ENCODE results near the gene LRFN2.

LRFN2 gene

DNA sequence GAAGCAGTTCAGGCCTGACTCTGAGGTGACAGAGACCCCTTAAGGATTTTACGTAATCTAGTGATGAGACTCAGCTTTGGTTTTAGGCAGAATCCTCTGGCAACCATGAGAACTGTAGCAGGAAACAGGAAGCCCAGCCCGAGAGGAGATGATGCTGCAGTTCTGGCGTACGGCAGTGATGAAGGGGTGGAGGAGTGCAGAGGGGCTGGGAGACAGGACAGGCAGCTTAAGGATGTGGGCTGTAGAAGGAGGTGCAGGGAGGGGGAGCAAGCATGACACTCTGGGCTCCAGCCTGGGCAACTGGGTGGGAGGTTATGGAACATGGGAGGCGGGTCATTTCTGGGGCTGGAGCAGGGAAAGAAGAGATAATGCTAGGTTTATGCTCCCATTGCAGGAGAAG lies 67.1 kb downstream of the LRFN2 start:
- H3K36me3 ChIP-seq (ENCODE audit: control insufficient read depth, insufficient read depth, low read length), result no peaks in the 10 kb centered on the region
- no peak overlapping the region for H3K9ac ChIP-seq (ENCODE audit: low read length)
- no peak overlapping the region for H3K27ac ChIP-seq (ENCODE audit: low read depth, low read length)
- H3K4me1 ChIP-seq (ENCODE audit: control insufficient read depth, insufficient read depth, low read length), result peaks cover 16% of the 10 kb centered on the region
- H3K4me3 ChIP-seq (ENCODE audit: low read depth, low read length), result no peak overlapping the region
- H3K27me3 ChIP-seq (ENCODE audit: control insufficient read depth, insufficient read depth, low read length), result no peaks in the 10 kb centered on the region
- H3K9me3 ChIP-seq (ENCODE audit: control insufficient read depth, insufficient read depth, low read depth, low read length), result no peaks in the 10 kb centered on the region

DNA sequence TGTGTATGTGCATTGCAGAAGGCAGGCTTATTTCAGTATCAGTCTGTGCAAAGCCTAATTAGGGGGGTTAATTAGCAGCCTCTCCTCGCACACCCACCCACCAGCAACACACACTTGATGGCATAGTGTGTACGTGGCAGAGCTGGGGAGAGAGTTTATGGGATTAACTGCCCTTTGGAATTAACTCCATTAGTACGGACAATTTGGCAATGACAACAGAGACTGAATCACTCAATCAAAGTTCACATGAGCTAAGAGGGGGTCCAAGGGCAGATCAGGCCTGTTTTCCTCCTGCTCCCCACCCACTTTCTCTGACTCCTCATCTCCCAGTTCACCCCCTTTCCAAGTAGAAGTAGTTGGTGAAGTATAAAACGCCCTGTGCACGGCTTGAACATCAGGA lies 69.5 kb downstream of the LRFN2 start:
- H3K4me1 ChIP-seq (ENCODE audit: control insufficient read depth, insufficient read depth, low read length), result no peaks in the 10 kb centered on the region
- no peak overlapping the region for H3K4me3 ChIP-seq (ENCODE audit: low read depth, low read length)
- no peaks in the 10 kb centered on the region for H3K9me3 ChIP-seq (ENCODE audit: control insufficient read depth, insufficient read depth, low read depth, low read length)
- no peaks in the 10 kb centered on the region for H3K36me3 ChIP-seq (ENCODE audit: control insufficient read depth, insufficient read depth, low read length)
- no peak overlapping the region for H3K9ac ChIP-seq (ENCODE audit: low read length)
- H3K27ac ChIP-seq (ENCODE audit: low read depth, low read length), result no peak overlapping the region
- no peaks in the 10 kb centered on the region for H3K27me3 ChIP-seq (ENCODE audit: control insufficient read depth, insufficient read depth, low read length)

DNA sequence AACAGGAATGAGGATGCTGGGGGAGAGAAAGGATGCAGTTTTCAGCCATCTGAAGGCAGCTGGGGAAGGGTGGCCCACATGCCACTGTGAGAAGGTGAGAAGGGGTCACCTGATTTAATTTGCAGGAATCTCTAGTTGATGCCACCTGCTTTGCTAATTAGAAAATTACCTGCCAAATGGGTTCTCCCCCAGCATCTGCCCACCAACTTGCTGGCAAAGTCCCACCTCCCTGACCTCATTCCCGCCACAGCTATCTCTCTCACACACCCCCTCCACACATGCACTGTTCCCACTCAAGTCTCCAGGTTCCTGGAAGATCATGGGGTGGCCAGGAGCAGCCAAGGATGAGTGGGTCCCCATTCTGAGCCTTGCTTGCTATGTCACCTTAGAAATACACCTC lies 70.7 kb downstream of the LRFN2 start:
- H3K9me3 ChIP-seq (ENCODE audit: control insufficient read depth, insufficient read depth, low read depth, low read length), result no peaks in the 10 kb centered on the region
- no peaks in the 10 kb centered on the region for H3K36me3 ChIP-seq (ENCODE audit: control insufficient read depth, insufficient read depth, low read length)
- H3K27ac ChIP-seq (ENCODE audit: low read depth, low read length), result no peak overlapping the region
- H3K9ac ChIP-seq (ENCODE audit: low read length), result no peak overlapping the region
- H3K27me3 ChIP-seq (ENCODE audit: control insufficient read depth, insufficient read depth, low read length), result no peaks in the 10 kb centered on the region
- H3K4me1 ChIP-seq (ENCODE audit: control insufficient read depth, insufficient read depth, low read length), result no peaks in the 10 kb centered on the region; the same call in 1 of the 2 replicates
- H3K4me3 ChIP-seq (ENCODE audit: low read depth, low read length), result no peak overlapping the region

DNA sequence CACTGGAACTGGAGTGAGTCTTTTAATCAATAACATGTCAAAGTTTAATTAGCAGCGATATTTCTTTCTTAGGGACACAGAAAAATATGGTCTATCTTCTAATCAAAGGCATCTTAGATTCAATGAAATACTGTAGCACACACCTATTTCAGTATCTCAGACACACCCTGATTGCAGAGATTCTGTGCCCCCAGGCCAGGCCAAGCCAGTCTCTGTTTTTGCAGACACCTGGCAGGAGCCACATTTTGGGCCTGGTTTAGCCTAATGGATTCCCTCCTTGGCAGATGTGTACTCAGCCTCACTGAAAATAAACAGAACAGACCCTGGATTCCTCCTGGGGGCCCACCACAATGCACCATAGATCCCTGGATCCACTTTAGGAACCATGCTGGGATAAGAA lies 74.8 kb downstream of the LRFN2 start:
- Histone ChIP-seq H3K4me1 (ENCODE audit: control insufficient read depth, insufficient read depth, low read length) (no peaks in the 10 kb centered on the region; the same call in 1 of the 2 replicates), H3K27ac (ENCODE audit: low read depth, low read length) (no peak overlapping the region), H3K36me3 (ENCODE audit: control insufficient read depth, insufficient read depth, low read length) (no peaks in the 10 kb centered on the region), H3K27me3 (ENCODE audit: control insufficient read depth, insufficient read depth, low read length) (no peaks in the 10 kb centered on the region), H3K9ac (ENCODE audit: low read length) (no peak overlapping the region), H3K9me3 (ENCODE audit: control insufficient read depth, insufficient read depth, low read depth, low read length) (no peaks in the 10 kb centered on the region), H3K4me3 (ENCODE audit: low read depth, low read length) (no peak overlapping the region)

DNA sequence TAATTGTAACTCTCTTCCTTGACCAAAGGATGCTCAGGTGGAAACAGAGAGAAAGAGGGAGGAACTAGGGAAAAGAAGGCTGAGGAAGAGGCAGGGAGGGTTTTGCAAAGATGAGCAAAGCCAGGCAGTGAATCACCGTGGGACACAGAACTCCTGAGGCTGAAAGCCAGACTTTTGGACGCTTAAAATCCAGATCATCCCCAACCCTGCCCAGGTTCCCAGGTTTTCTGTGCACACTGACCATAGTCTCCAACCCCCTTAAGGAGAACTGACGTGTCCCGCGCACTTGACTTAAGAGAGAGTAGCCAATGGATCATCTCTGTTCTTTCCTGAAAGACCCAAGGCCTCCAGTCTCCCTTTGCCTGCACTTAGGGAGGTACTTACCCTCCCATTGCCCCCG lies 75.3 kb downstream of the LRFN2 start:
- H3K9ac ChIP-seq (ENCODE audit: low read length), result no peak overlapping the region
- no peaks in the 10 kb centered on the region for H3K36me3 ChIP-seq (ENCODE audit: control insufficient read depth, insufficient read depth, low read length)

DNA sequence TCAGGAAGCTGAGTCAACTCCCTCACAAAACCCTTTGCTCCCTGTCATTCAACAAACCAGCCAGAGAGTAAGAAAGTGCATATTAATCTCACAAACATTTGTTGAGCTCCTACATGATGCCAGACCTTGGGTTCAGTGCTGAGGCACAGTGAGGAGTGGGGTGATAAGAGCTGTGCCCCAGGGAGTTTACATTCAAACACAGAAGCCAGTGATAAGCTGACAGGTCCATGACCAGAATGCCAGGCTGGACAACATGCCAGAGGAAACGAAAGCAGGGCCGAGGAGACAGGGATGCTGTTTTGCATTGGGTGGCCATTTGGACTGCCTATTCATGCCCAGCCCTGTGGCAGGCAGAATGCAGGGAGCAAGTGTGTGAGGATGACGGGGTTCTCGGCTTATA lies 76.7 kb downstream of the LRFN2 start:
- Histone ChIP-seq H3K27me3 (ENCODE audit: control insufficient read depth, insufficient read depth, low read length) (no peaks in the 10 kb centered on the region), H3K36me3 (ENCODE audit: control insufficient read depth, insufficient read depth, low read length) (no peaks in the 10 kb centered on the region), H3K27ac (ENCODE audit: low read depth, low read length) (no peak overlapping the region), H3K4me1 (ENCODE audit: control insufficient read depth, insufficient read depth, low read length) (no peaks in the 10 kb centered on the region; the same call in 1 of the 2 replicates), H3K9me3 (ENCODE audit: control insufficient read depth, insufficient read depth, low read depth, low read length) (no peaks in the 10 kb centered on the region), H3K9ac (ENCODE audit: low read length) (no peak overlapping the region), H3K4me3 (ENCODE audit: low read depth, low read length) (no peak overlapping the region)

More for the DNA sequence above, 75.3 kb downstream of the LRFN2 start:
- H3K27me3 ChIP-seq (ENCODE audit: control insufficient read depth, insufficient read depth, low read length), result no peaks in the 10 kb centered on the region
- no peaks in the 10 kb centered on the region for H3K9me3 ChIP-seq (ENCODE audit: control insufficient read depth, insufficient read depth, low read depth, low read length)
- no peak overlapping the region for H3K4me3 ChIP-seq (ENCODE audit: low read depth, low read length)
- no peaks in the 10 kb centered on the region; the same call in 1 of the 2 replicates for H3K4me1 ChIP-seq (ENCODE audit: control insufficient read depth, insufficient read depth, low read length)
- H3K27ac ChIP-seq (ENCODE audit: low read depth, low read length), result no peak overlapping the region

DNA sequence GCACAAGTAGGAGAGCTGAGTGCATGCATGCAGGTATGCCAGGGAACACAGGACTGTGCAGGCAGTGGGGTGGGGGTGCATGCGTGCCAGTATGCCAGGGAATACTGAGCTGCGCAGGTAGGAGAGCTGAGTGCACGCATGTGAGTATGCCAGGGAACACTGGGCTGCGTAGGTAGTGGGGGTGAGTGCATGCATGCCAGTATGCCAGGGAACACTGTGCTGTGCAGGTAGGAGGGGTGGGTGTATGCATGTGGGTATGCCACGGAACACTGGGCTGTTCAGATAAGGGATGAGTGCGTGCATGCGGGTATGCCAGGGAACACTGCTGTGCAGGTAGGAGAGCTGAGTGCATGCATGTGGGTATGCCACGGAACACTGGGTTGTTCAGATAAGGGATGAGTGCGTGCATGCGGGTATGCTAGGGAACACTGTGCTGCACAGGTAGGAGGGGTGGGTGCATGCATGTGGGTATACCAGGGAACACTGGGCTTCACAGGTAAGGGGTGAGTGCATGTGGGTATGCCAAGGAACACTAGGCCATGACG lies 77.4 kb downstream of the LRFN2 start:
- Histone ChIP-seq H3K4me1 (ENCODE audit: control insufficient read depth, insufficient read depth, low read length) (no peaks in the 10 kb centered on the region; the same call in 1 of the 2 replicates), H3K27ac (ENCODE audit: low read depth, low read length) (no peak overlapping the region), H3K9ac (ENCODE audit: low read length) (no peak overlapping the region), H3K9me3 (ENCODE audit: control insufficient read depth, insufficient read depth, low read depth, low read length) (no peaks in the 10 kb centered on the region), H3K4me3 (ENCODE audit: low read depth, low read length) (no peak overlapping the region), H3K27me3 (ENCODE audit: control insufficient read depth, insufficient read depth, low read length) (no peaks in the 10 kb centered on the region), H3K36me3 (ENCODE audit: control insufficient read depth, insufficient read depth, low read length) (no peaks in the 10 kb centered on the region)

DNA sequence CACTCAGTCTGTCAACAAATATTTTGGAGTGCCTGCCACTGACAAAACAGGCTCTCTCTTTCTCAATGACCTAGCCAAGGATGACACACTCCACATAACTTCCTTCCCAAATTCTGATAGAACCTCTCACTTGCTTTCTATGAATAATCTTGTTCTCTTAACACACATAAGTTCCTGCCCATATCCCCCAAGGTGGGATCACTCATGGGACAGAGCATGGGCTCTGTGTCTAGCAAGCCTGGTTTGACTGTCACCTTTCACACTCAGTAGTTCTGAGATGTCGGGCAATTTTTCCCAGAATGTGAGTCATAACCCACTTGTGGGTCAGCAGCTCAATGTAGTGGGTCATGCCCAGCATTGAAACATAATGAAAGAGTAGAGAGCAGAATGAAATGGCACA lies 78.1 kb downstream of the LRFN2 start:
- Histone ChIP-seq H3K4me3 (ENCODE audit: low read depth, low read length) (no peak overlapping the region), H3K36me3 (ENCODE audit: control insufficient read depth, insufficient read depth, low read length) (no peaks in the 10 kb centered on the region), H3K4me1 (ENCODE audit: control insufficient read depth, insufficient read depth, low read length) (no peaks in the 10 kb centered on the region; the same call in 1 of the 2 replicates), H3K9ac (ENCODE audit: low read length) (no peak overlapping the region), H3K27me3 (ENCODE audit: control insufficient read depth, insufficient read depth, low read length) (no peaks in the 10 kb centered on the region), H3K9me3 (ENCODE audit: control insufficient read depth, insufficient read depth, low read depth, low read length) (no peaks in the 10 kb centered on the region), H3K27ac (ENCODE audit: low read depth, low read length) (no peak overlapping the region)

DNA sequence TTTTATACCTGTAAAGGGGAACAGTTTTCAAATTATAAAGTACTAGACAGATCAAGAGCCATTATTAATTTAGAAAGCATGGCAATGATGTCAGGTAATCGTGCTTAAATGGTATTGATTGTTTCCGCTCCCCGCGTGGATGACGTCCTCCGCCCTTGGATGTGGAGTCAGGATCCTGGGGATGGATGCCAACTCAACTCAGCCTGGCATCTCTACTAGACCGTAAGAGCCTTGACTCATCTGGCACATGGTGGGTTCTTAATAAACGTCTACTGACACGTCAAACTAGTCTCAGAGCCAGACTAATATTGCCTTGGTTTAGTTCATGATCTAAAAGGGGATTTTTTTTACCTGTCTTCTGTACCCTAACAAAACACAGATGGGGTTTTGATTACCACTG lies 80.2 kb downstream of the LRFN2 start:
- no peak overlapping the region for H3K27ac ChIP-seq (ENCODE audit: low read depth, low read length)
- H3K9ac ChIP-seq (ENCODE audit: low read length), result no peak overlapping the region
- no peak overlapping the region for H3K4me3 ChIP-seq (ENCODE audit: low read depth, low read length)
- no peaks in the 10 kb centered on the region for H3K36me3 ChIP-seq (ENCODE audit: control insufficient read depth, insufficient read depth, low read length)
- H3K4me1 ChIP-seq (ENCODE audit: control insufficient read depth, insufficient read depth, low read length), result no peaks in the 10 kb centered on the region
- no peaks in the 10 kb centered on the region for H3K27me3 ChIP-seq (ENCODE audit: control insufficient read depth, insufficient read depth, low read length)
- no peaks in the 10 kb centered on the region for H3K9me3 ChIP-seq (ENCODE audit: control insufficient read depth, insufficient read depth, low read depth, low read length)

DNA sequence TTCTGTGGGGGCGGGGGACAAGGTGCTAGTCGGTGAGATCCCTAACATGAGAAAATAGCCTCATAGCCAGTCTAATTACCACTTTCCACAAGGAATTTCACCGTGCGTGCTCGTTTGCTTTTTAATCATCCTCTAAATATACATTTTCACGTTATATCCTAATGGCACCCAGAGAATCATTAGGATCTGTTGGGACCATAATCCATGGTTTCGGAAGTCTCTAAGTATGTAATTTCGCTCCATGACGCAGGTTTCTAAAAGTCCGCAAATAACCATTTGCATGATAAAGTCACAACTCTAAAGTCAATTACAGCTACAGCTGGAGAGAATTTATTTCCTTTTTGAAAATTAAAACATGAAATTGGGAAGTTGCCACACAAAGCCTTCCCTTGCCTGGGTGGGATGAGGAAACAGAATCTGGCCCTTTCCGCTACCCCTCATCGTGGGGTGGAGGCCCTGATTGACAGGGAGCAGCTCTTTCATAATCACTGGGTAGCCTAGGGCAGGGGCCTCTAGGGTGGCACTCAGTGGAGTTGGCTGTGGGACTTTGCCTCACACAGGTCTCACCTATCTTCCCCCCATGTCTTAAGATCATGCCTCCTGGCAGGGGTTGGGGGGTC lies 81.9 kb downstream of the LRFN2 start:
- H3K27ac ChIP-seq (ENCODE audit: low read depth, low read length), result no peak overlapping the region
- H3K4me3 ChIP-seq (ENCODE audit: low read depth, low read length), result no peak overlapping the region
- H3K9me3 ChIP-seq (ENCODE audit: control insufficient read depth, insufficient read depth, low read depth, low read length), result no peaks in the 10 kb centered on the region
- no peak overlapping the region for H3K9ac ChIP-seq (ENCODE audit: low read length)
- no peaks in the 10 kb centered on the region for H3K27me3 ChIP-seq (ENCODE audit: control insufficient read depth, insufficient read depth, low read length)
- no peaks in the 10 kb centered on the region for H3K4me1 ChIP-seq (ENCODE audit: control insufficient read depth, insufficient read depth, low read length)
- no peaks in the 10 kb centered on the region for H3K36me3 ChIP-seq (ENCODE audit: control insufficient read depth, insufficient read depth, low read length)

DNA sequence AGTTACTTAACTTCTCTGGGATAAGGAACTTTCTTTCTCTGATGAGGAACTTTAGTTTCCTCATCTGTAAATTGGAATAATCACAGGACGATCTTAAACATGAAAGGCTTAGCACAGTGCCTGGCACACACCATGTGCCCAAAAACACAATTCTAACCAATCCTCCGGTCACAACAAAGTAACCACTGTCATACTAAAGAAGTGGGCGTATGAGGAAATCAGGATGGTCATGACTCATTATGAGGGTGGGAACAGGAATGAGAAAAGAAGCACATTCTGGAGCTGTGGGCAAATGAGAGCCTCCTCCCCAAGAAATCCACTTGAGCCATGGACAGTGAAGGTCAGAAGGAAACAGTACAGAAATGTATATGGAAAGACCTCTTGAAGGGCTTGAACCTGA lies 82.9 kb downstream of the LRFN2 start:
- H3K4me1 ChIP-seq (ENCODE audit: control insufficient read depth, insufficient read depth, low read length), result no peaks in the 10 kb centered on the region
- no peak overlapping the region for H3K27ac ChIP-seq (ENCODE audit: low read depth, low read length)
- H3K9me3 ChIP-seq (ENCODE audit: control insufficient read depth, insufficient read depth, low read depth, low read length), result no peaks in the 10 kb centered on the region
- H3K4me3 ChIP-seq (ENCODE audit: low read depth, low read length), result no peak overlapping the region
- no peak overlapping the region for H3K9ac ChIP-seq (ENCODE audit: low read length)
- no peaks in the 10 kb centered on the region for H3K36me3 ChIP-seq (ENCODE audit: control insufficient read depth, insufficient read depth, low read length)
- no peaks in the 10 kb centered on the region for H3K27me3 ChIP-seq (ENCODE audit: control insufficient read depth, insufficient read depth, low read length)

Data from HUES6 (cell line).